ENCODE measurements around the gene ARMC6.

Gene ARMC6

GRCh38 chr19:18999896-19000620 lies 33.3 kb upstream of the ARMC6 start:
- peaks cover 79% of the 10 kb centered on the region for H3K36me3 ChIP-seq (ENCODE audit: low read depth)
- ATAC-seq (ENCODE audit: low read depth) (no peak; the same call in 2 of the 3 replicates), DNase-seq (ENCODE audit: low spot score) (no peak)
- H3K4me3 ChIP-seq (ENCODE audit: severe bottlenecking) = no peak overlapping the region
- no peaks in the 10 kb centered on the region for H3K9me3 ChIP-seq (ENCODE audit: severe bottlenecking)
- no peak overlapping the region for H3K27ac ChIP-seq (ENCODE audit: poor library complexity, severe bottlenecking)
- TF ChIP-seq CTCF (IDR thresholded peaks at IDR 0.05; ENCODE audit: poor library complexity, severe bottlenecking) = peak; percentile 10
- H3K4me1 ChIP-seq (ENCODE audit: insufficient read depth, poor library complexity, severe bottlenecking) = no peaks in the 10 kb centered on the region
- no peaks in the 10 kb centered on the region for H3K27me3 ChIP-seq (ENCODE audit: insufficient read depth, poor library complexity, severe bottlenecking)

- H3K4me1 ChIP-seq (ENCODE audit: insufficient read depth, poor library complexity, severe bottlenecking) = no peaks in the 10 kb centered on the region
- TF ChIP-seq CTCF (IDR thresholded peaks at IDR 0.05; ENCODE audit: poor library complexity, severe bottlenecking) = no peak
- peaks cover 82% of the 10 kb centered on the region for H3K36me3 ChIP-seq (ENCODE audit: low read depth)
- no peaks in the 10 kb centered on the region for H3K9me3 ChIP-seq (ENCODE audit: severe bottlenecking)
- no peaks in the 10 kb centered on the region for H3K27me3 ChIP-seq (ENCODE audit: insufficient read depth, poor library complexity, severe bottlenecking)
- H3K4me3 ChIP-seq (ENCODE audit: severe bottlenecking) = no peak overlapping the region
- no peak for DNase-seq (ENCODE audit: low spot score)
- no peak overlapping the region for H3K27ac ChIP-seq (ENCODE audit: poor library complexity, severe bottlenecking)
- no peak for ATAC-seq (ENCODE audit: low read depth)
These were observed 29.3 kb upstream of the ARMC6 start for GRCh38 chr19:19004144-19004543.

DNA sequence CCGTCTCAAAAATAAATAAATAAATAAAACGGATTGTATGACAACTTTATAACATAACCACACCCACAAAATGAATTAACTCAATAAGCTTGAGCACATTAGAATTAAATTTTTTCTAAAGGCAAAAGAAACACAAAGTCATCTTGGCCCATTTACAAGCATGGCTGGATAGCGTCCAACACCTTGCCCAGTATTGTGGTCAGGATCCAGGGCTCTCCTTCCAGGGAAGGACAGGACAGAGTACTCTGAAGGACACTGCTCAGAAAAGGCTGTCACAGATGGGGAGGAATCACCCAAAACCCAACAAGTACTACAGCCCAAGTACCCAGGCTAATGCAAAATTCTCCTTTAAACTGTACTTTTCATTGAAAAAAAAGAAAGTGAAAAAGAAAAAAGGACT lies 27.2 kb upstream of the ARMC6 start:
- no peaks in the 10 kb centered on the region for H3K9me3 ChIP-seq (ENCODE audit: severe bottlenecking)
- TF ChIP-seq CTCF (IDR thresholded peaks at IDR 0.05; ENCODE audit: poor library complexity, severe bottlenecking) = no peak
- H3K27ac ChIP-seq (ENCODE audit: poor library complexity, severe bottlenecking) = no peak overlapping the region
- no peaks in the 10 kb centered on the region for H3K4me1 ChIP-seq (ENCODE audit: insufficient read depth, poor library complexity, severe bottlenecking)
- H3K36me3 ChIP-seq (ENCODE audit: low read depth) = peaks cover 87% of the 10 kb centered on the region
- H3K27me3 ChIP-seq (ENCODE audit: insufficient read depth, poor library complexity, severe bottlenecking) = no peaks in the 10 kb centered on the region
- ATAC-seq (ENCODE audit: low read depth) (no peak), DNase-seq (ENCODE audit: low spot score) (no peak)
- H3K4me3 ChIP-seq (ENCODE audit: severe bottlenecking) = no peak overlapping the region

DNA sequence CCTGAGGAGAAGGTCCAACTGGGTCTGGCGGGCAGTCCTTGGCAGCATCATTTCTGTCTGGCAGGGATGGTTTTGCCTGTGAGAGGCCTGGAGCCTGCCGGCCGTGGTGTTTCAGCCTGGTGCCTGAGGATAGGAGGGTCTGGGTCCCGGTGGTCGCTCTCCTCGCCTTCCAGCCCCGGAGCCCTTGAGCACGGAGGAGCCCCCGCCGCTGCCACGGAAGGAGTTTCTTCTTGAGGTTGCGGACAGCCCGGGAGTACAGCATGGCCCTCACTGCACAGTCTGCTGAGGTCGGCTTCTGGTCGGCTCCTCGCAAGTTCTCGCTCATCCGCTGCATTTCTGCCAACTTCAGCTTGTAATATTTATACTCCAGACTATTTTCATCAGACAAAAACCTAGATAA lies 23.5 kb upstream of the ARMC6 start:
- no peaks in the 10 kb centered on the region for H3K9me3 ChIP-seq (ENCODE audit: severe bottlenecking)
- H3K36me3 ChIP-seq (ENCODE audit: low read depth) = peaks cover 86% of the 10 kb centered on the region
- no peak for TF ChIP-seq CTCF (IDR thresholded peaks at IDR 0.05; ENCODE audit: poor library complexity, severe bottlenecking)
- no peak overlapping the region for H3K27ac ChIP-seq (ENCODE audit: poor library complexity, severe bottlenecking)
- no peak overlapping the region for H3K4me3 ChIP-seq (ENCODE audit: severe bottlenecking)
- ATAC-seq (ENCODE audit: low read depth) (no peak), DNase-seq (ENCODE audit: low spot score) (no peak)
- no peaks in the 10 kb centered on the region for H3K4me1 ChIP-seq (ENCODE audit: insufficient read depth, poor library complexity, severe bottlenecking)
- no peaks in the 10 kb centered on the region for H3K27me3 ChIP-seq (ENCODE audit: insufficient read depth, poor library complexity, severe bottlenecking)

- Histone ChIP-seq H3K9me3 (ENCODE audit: severe bottlenecking) (no peaks in the 10 kb centered on the region), H3K27ac (ENCODE audit: poor library complexity, severe bottlenecking) (no peak overlapping the region), H3K4me3 (ENCODE audit: severe bottlenecking) (no peak overlapping the region), H3K36me3 (ENCODE audit: low read depth) (peaks cover 86% of the 10 kb centered on the region), H3K4me1 (ENCODE audit: insufficient read depth, poor library complexity, severe bottlenecking) (no peaks in the 10 kb centered on the region), H3K27me3 (ENCODE audit: insufficient read depth, poor library complexity, severe bottlenecking) (no peaks in the 10 kb centered on the region)
- no peak for DNase-seq (ENCODE audit: low spot score)
- no peak for TF ChIP-seq CTCF (IDR thresholded peaks at IDR 0.05; ENCODE audit: poor library complexity, severe bottlenecking)
- no peak; the same call in 2 of the 3 replicates for ATAC-seq (ENCODE audit: low read depth)
These were observed 22.9 kb upstream of the ARMC6 start for GRCh38 chr19:19010551-19010950.

Data from RWPE2 (cell line).